ENCODE results near the gene NDC80. TPM values are rescaled to one million over a fixed set of nuclear protein-coding genes. Genes with fewer than 3 reads are reported as not detected.

The NDC80 gene
- total and polyA plus RNA-seq, 12 donors, result 0.17 to 2.7 (median 0.34) TPM; not detected in 2

DNA sequence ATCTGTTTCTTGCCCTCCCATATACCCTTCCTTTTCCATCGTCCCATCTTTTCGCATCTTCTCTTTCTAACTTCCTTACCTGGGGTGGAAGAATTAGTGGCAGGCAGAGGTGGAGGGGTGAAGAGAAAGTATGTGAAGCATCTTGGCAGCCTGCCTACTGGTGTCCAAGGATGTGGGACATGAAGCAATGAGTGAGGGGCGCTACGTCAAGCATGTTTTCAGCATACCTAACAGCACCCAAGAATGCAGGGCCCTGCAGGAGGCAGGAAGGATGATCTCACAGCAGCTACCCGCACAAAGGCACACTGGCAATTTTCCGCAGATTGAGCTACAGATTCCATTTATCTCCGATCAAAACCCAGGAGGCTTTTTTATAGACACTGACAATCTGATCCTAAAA lies 42.2 kb upstream of the NDC80 start:
- TF ChIP-seq, protein P1, sequence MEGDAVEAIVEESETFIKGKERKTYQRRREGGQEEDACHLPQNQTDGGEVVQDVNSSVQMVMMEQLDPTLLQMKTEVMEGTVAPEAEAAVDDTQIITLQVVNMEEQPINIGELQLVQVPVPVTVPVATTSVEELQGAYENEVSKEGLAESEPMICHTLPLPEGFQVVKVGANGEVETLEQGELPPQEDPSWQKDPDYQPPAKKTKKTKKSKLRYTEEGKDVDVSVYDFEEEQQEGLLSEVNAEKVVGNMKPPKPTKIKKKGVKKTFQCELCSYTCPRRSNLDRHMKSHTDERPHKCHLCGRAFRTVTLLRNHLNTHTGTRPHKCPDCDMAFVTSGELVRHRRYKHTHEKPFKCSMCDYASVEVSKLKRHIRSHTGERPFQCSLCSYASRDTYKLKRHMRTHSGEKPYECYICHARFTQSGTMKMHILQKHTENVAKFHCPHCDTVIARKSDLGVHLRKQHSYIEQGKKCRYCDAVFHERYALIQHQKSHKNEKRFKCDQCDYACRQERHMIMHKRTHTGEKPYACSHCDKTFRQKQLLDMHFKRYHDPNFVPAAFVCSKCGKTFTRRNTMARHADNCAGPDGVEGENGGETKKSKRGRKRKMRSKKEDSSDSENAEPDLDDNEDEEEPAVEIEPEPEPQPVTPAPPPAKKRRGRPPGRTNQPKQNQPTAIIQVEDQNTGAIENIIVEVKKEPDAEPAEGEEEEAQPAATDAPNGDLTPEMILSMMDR (IDR thresholded peaks at IDR 0.05), result no peak
- peaks cover 0 to 5% (median 0%) of the 10 kb centered on the region in 9 donors for H3K36me3 ChIP-seq
- no peak overlapping the region for H3K4me3 ChIP-seq
- ATAC-seq (no peak), DNase-seq (no peak)
- 86 to 87% methylated on average over 7 of the region's 7 CpGs for WGBS, 2 donors
- peaks cover 0 to 11% (median 0%) of the 10 kb centered on the region in 11 donors for H3K9me3 ChIP-seq
- no peaks in the 10 kb centered on the region for H3K4me1 ChIP-seq
- H3K27me3 ChIP-seq, result no peaks in the 10 kb centered on the region
- H3K27ac ChIP-seq, result no peak overlapping the region
- intact Hi-C loops (cut with DNase I), result no loop called here

DNA sequence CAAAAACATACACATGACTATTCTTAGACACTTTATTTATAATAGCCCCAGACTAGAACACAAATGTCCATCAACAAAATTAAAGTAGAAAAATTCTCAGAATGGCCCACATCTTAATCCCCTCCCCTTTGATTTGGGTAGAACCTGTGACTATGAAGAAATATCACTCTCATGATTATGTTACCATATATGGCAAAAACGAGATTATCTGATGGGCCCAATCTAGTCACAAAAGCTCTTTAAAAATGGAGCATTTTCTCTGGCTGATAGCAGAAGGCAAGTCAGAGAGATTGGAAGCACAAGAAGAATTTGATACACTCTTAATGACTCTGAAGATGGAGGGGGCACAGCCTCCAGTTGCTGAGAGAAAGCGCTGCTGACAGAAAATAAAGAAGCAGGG lies 39.6 kb upstream of the NDC80 start:
- Histone ChIP-seq H3K27me3 (no peaks in the 10 kb centered on the region), H3K4me3 (no peak overlapping the region), H3K27ac (no peak overlapping the region), H3K36me3 (peaks cover 0 to 16% (median 0%) of the 10 kb centered on the region in 9 donors), H3K9me3 (peaks cover 0 to 11% (median 0%) of the 10 kb centered on the region in 11 donors), H3K4me1 (no peaks in the 10 kb centered on the region)
- ATAC-seq (no peak), DNase-seq (no peak)
- intact Hi-C loops (cut with DNase I), result loop anchor here in 1 of 10 donors (10.0 kb wide), 1 partner anchor 427 kb away; no protein-coding TSS in a partner anchor
- TF ChIP-seq, protein P1 (IDR thresholded peaks at IDR 0.05), result no peak
- WGBS, 2 donors, result 88 to 94% methylated on average over 2 of the region's 2 CpGs

DNA sequence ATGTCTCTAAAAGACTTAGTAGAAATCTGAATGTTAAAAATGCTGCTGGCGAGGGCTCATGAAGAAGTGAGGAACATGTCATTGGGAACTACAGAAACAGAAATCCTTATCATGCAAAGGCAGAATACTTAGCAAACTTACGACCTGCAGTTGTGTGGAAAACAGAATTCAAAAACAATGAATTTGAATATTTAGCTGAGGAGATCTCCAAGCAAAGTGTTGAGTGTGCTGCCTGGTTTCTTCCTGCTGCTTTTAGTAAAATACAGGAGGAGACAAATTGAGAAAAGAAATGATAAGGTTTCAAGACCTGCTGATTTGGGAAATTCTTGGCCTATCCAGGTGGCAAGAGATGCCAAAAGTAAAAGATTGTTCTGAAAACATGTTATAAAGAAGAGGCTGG lies 38.6 kb upstream of the NDC80 start:
- 96 to 98% methylated on average over 2 of the region's 2 CpGs for WGBS, 2 donors

DNA sequence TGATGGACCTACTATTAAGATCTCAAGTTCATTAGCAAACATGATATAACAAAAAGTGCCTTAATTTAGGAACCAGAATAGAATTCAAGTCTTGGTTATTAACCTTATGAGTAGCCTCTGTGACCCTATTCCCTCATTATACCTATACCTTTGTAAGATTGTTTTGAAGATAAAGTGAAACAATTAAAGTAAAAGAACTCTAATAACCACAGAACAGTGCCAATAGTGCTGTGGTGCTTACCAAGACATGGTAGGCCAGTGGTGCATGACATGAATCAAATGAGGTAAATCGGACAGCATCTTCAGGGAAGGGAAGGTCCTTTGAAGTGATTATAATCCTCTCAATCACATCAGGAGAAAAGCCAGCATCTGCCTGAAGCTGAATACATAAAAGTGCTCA lies 36.5 kb upstream of the NDC80 start:
- Histone ChIP-seq H3K4me3 (no peak overlapping the region), H3K4me1 (no peaks in the 10 kb centered on the region), H3K27me3 (no peaks in the 10 kb centered on the region), H3K36me3 (peaks cover 0 to 29% (median 0%) of the 10 kb centered on the region in 9 donors), H3K27ac (no peak overlapping the region), H3K9me3 (peaks cover 0 to 11% (median 0%) of the 10 kb centered on the region in 11 donors)
- intact Hi-C loops (cut with DNase I), result loop anchor here in 2 of 10 donors (5.0 to 10.0 kb wide), 2 partner anchors 428 to 430 kb away; no protein-coding TSS in a partner anchor
- DNase-seq (no peak), ATAC-seq (no peak)
- WGBS, 2 donors, result 100% methylated on average over 1 of the region's 1 CpG
- TF ChIP-seq, protein P1 (IDR thresholded peaks at IDR 0.05), result no peak

More for the DNA sequence above, 38.6 kb upstream of the NDC80 start:
- H3K4me1 ChIP-seq, result no peaks in the 10 kb centered on the region
- ATAC-seq (no peak), DNase-seq (no peak)
- H3K27ac ChIP-seq, result no peak overlapping the region
- TF ChIP-seq, protein P1 (IDR thresholded peaks at IDR 0.05), result no peak
- no peaks in the 10 kb centered on the region for H3K27me3 ChIP-seq
- no peak overlapping the region for H3K4me3 ChIP-seq
- H3K9me3 ChIP-seq, result peaks cover 0 to 11% (median 0%) of the 10 kb centered on the region in 11 donors
- intact Hi-C loops (cut with DNase I), result loop anchor here in 1 of 10 donors (10.0 kb wide), 1 partner anchor 428 kb away; no protein-coding TSS in a partner anchor
- H3K36me3 ChIP-seq, result peaks cover 0 to 16% (median 0%) of the 10 kb centered on the region in 9 donors

Measured in heart right ventricle (tissue), 16 donors.